Activated CD4-positive, alpha-beta T cell treated with anti-CD3 and anti-CD28 coated beads for 36 hours (primary cell): ENCODE results near the gene C19orf12. TPM values are rescaled to one million over a fixed set of nuclear protein-coding genes. Genes with fewer than 3 reads are reported as not detected.

Experiments used
- ATAC-seq: fragments of 200-7000 bp; cut with Tn5 transposase; one replicate; pipeline ENCODE4 v1.10.0; 2021; ENCODE audit warnings: mild to moderate bottlenecking, moderate library complexity
- CTCF ChIA-PET: fragments of 350-600 bp; sonication (Branson Sonifier 250); formaldehyde crosslinking; loops from one replicate; lab custom pipeline; 2021; ENCODE audit warnings: antibody characterized with exemption; lab: Charles Lee
- POLR2A ChIA-PET: fragments of 350-600 bp; sonication (Branson Sonifier 250); formaldehyde crosslinking; loops from one replicate; lab custom pipeline; 2021; ENCODE audit warnings: antibody characterized with exemption, inconsistent platforms; lab: Charles Lee
- DNase-seq: peaks from one replicate; pipeline ENCODE4 v3.0.0-alpha.2; 2020
- H3K27ac Mint-ChIP-seq: one replicate; pipeline ENCODE4 v1.8.0; 2021; ENCODE audit warnings: mixed read lengths
- H3K27me3 Mint-ChIP-seq: one replicate; pipeline ENCODE4 v1.8.0; 2021; ENCODE audit warnings: mixed read lengths
- H3K36me3 Mint-ChIP-seq: one replicate; pipeline ENCODE4 v1.8.0; 2021; ENCODE audit warnings: low read depth, mixed read lengths
- H3K4me1 Mint-ChIP-seq: one replicate; pipeline ENCODE4 v1.8.0; 2021; ENCODE audit warnings: mixed read lengths
- H3K4me3 Mint-ChIP-seq: one replicate; pipeline ENCODE4 v1.8.0; 2021; ENCODE audit warnings: mild to moderate bottlenecking, moderate library complexity, mixed read lengths
- H3K9me3 Mint-ChIP-seq: one replicate; pipeline ENCODE4 v1.8.0; 2021; ENCODE audit warnings: low read depth, mixed read lengths
- intact Hi-C, 2 experiments: fragments of 100-400 bp; cut with DNase I in 1 of 2; cut with micrococcal nuclease in 1 of 2; formaldehyde crosslinking; loops; one replicate each; pipeline versions ENCODE4 v1.14.2 to v1.15.1; 2022 to 2024; cut with DNase I, micrococcal nuclease
- total RNA-seq, 2 experiments: library from RNA; stranded (reverse); gene quantifications; one replicate each; pipeline ENCODE4 v1.2.3, GENCODE V29; 2021

Gene C19orf12
- total RNA-seq, 2 experiments from 2014 or later, result 26.7 to 35.7 TPM

DNA sequence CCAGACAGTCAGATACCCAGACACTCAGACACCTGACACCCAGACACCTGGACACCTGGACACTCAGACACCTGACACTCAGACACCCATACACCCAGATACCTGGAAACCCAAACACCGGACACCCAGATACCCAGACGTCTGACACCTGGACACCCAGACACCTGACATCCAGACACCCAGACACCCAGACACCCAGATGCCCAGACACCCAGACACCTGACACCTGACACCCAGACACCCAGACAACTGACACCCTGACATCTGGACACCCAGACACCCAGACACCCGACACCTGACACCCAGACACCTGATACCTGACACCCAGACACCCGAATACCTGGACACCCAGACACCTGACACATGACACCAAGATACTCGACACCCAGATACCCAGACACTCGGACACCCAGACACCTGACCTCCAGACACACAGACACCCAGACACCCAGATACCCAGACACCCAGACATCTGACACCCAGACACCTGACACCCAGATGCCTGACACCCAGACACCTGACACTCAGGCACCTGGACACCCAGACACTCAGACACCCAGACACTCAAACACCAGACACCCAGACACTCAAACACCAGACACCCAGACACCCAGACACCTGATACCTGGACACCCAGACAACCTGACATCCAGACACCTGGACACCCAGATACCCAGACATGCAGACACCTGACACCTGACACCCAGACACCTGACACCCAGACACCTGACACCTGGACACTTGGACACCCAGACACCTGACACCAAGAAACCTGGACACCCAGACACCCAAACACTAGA is 19.1 kb downstream of the C19orf12 start:
- no peaks in the 10 kb centered on the region for H3K27me3 Mint-ChIP-seq
- DNase-seq (no peak), ATAC-seq (no peak)
- no peak overlapping the region for H3K4me3 Mint-ChIP-seq
- ChIA-PET POLR2A (no interaction called here), CTCF (interaction anchor here (6.4 kb wide), 1 partner anchor 18 kb away, joined by 97 read pairs; the partner anchor contains the start of gene C19orf12)
- intact Hi-C loops, result loop anchor here in 1 of 2 experiments (2.0 kb wide), 1 partner anchor 65 kb away; no protein-coding TSS in a partner anchor
- no peaks in the 10 kb centered on the region for H3K36me3 Mint-ChIP-seq
- H3K27ac Mint-ChIP-seq, result peak overlapping the region; percentile 37
- H3K4me1 Mint-ChIP-seq, result peaks cover 10% of the 10 kb centered on the region
- no peaks in the 10 kb centered on the region for H3K9me3 Mint-ChIP-seq

DNA sequence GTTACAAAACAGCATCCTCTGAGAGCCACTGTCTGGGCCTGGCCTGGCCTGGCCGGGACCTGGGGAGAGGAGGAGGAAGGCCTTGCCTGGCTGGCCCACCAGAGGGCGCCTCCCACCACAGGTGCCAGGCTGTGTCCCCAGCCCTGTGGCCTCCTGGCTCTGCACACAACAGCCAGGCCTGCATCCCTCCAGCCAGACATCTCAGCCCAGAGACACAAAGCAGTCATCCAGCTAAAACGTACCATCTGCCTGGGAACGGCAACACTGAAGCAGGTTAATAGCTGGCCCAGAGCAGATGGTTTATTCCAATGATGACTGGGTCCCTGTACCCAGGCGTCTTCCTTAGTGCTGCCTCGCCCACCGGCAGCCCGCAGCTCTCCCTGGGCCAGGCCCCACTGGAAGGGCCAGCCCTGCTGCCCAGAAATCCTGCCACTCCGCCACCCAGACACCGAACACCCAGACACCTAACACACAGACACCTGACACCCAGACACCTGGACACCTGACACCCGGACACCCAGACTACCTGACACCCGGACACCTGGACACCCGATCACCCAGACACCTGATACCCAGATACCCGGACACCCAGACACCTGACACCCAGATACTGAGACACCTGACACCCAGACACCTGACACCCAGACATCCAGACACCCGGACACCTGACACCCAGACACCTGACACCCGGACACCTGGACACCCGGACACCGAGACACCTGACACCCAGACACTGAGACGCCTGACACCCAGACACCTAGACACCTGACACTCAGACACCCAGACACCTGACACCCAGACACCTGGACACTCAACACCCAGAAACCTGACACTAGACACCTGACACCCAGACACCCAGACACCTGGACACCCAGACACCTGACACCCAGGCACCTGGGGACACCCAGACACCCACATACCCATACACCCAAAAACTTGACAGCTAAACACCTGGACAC is 20.1 kb downstream of the C19orf12 start:
- Mint-ChIP-seq H3K4me1 (peaks cover 12% of the 10 kb centered on the region), H3K27ac (peak overlapping the region; percentile 53)
- POLR2A ChIA-PET, result no interaction called here

DNA sequence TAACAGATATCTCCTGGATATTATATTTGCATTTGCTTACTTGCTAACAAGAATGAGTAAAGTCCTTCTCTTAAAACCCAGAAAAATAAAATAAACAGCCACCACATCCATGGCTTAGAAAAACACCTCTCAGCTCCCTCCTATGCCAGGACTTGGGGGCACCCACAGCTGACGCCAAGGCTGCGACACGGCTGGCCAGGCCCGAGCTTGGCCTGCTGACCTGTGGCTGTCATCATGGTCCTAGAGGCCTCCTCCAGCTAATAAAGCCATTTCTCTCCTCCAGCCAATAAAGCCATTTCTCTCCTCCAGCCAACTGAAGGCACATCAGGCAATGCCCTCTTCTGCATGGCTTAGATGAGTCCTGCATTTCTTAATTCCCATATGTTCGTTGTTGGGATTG is 20.9 kb downstream of the C19orf12 start:
- H3K27me3 Mint-ChIP-seq, result no peaks in the 10 kb centered on the region
- intact Hi-C loops, result loop anchor here (1.0 to 5.0 kb wide), 3 partner anchors 22 to 167 kb away; partner anchors contain the start of gene VSTM2B (in 1 of the 2)
- POLR2A ChIA-PET, result no interaction called here
- H3K4me3 Mint-ChIP-seq, result no peak overlapping the region
- H3K36me3 Mint-ChIP-seq, result peaks cover 10% of the 10 kb centered on the region
- peak overlapping the region; percentile 53 for H3K27ac Mint-ChIP-seq
- peaks cover 4% of the 10 kb centered on the region for H3K9me3 Mint-ChIP-seq
- peaks cover 16% of the 10 kb centered on the region for H3K4me1 Mint-ChIP-seq
- ATAC-seq, result no peak
- DNase-seq, result no peak
- CTCF ChIA-PET, result interaction anchor here (0.5 to 6.4 kb wide), 14 partner anchors 12 to 107 kb away, joined by 3 to 97 read pairs (median 6); partner anchors contain the start of genes C19orf12 and POP4

More for the DNA sequence above, 20.1 kb downstream of the C19orf12 start:
- no peaks in the 10 kb centered on the region for H3K27me3 Mint-ChIP-seq
- intact Hi-C loops, result loop anchor here (1.0 to 5.0 kb wide), 3 partner anchors 21 to 168 kb away; partner anchors contain the start of gene VSTM2B (in 1 of the 2)
- ATAC-seq, result peak; percentile 97
- no peak overlapping the region for H3K4me3 Mint-ChIP-seq
- H3K9me3 Mint-ChIP-seq, result no peaks in the 10 kb centered on the region
- CTCF ChIA-PET, result interaction anchor here (0.6 to 6.4 kb wide), 14 partner anchors 9 to 108 kb away, joined by 3 to 97 read pairs (median 6); partner anchors contain the start of genes C19orf12 and POP4
- peak; percentile 92 for DNase-seq
- peaks cover 6% of the 10 kb centered on the region for H3K36me3 Mint-ChIP-seq

DNA sequence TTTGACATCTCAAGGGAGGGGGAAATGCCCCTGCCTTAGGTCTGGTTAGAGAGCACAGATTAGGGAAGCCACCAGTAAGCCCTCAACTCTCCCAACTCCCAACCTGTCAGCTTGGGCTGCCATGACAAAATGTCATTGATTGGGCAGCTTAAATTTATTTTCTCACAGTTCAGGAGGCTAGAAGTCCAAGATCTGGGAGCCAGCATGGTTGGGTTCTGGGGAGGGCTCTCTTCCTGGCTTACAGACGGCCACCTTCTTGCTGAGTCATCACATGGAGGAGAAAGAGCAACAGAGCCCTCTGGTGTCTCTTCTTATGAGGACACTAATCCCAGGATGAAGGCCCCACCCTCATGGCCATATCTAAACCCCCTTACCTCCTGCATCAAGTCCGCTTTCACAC is 24.2 kb downstream of the C19orf12 start:
- H3K27me3 Mint-ChIP-seq, result no peaks in the 10 kb centered on the region
- intact Hi-C loops, result loop anchor here (1.0 to 5.0 kb wide), 5 partner anchors 26 to 164 kb away; partner anchors contain the start of genes PLEKHF1 (in 1 of the 2), POP4 (in 1 of the 2) and VSTM2B (in 1 of the 2)
- peaks cover 10% of the 10 kb centered on the region for H3K36me3 Mint-ChIP-seq
- CTCF ChIA-PET, result interaction anchor here (0.6 to 6.4 kb wide), 12 partner anchors 9 to 586 kb away, joined by 3 to 97 read pairs (median 8); partner anchors contain the start of genes C19orf12, PLEKHF1 and POP4
- POLR2A ChIA-PET, result no interaction called here
- DNase-seq, result peak; percentile 74
- peaks cover 42% of the 10 kb centered on the region for H3K4me1 Mint-ChIP-seq
- H3K9me3 Mint-ChIP-seq, result peaks cover 6% of the 10 kb centered on the region
- H3K27ac Mint-ChIP-seq, result peak overlapping the region; percentile 37
- no peak overlapping the region for H3K4me3 Mint-ChIP-seq
- ATAC-seq, result peak; percentile 56

DNA sequence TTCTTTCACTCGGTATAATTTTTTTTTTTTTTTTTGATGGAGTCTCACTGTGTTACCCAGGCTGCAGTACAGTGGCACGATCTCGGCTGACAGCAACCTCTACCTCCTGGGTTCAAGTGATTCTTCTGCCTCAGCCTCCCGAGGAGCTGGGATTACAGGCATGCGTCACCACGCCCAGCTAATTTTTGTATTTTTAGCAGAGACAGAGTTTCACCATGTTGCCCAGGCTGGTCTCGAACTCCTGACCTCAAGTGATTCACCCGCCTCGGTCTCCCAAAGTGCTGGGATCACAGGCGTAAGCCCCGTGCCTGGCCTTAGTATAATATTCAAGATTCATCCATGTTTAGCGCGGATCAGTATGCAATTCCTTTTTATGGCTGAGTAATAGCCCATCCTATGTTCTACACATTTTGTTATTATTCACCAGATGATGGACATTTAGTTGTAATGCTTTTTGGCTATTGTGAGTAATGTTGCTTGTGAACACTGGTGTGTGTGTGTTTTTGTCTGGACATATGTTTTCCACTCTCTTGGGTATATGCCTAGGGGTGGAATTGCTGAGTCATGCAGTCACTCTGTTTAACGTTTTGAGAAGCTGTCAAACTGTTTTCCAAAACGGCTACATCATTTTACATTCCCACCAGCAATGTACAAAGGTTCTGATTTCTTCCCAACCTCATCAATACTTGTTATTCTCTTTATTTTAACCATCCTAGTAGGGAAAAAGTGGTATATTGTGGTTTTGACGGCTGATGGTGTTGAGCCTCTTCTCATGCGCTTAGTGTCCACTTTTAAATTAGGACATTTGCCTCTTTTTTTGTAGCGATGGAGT is 26.9 kb downstream of the C19orf12 start:
- ChIA-PET POLR2A (no interaction called here), CTCF (interaction anchor here (0.6 to 1.4 kb wide), 4 partner anchors 16 to 81 kb away, joined by 3 to 4 read pairs (median 3); no protein-coding TSS in a partner anchor)
- no peak for DNase-seq
- H3K4me1 Mint-ChIP-seq, result peaks cover 44% of the 10 kb centered on the region
- H3K4me3 Mint-ChIP-seq, result no peak overlapping the region
- no peak for ATAC-seq
- peaks cover 6% of the 10 kb centered on the region for H3K9me3 Mint-ChIP-seq
- intact Hi-C loops, result loop anchor here (1.0 to 2.0 kb wide), 4 partner anchors 15 to 101 kb away; no protein-coding TSS in a partner anchor
- peaks cover 10% of the 10 kb centered on the region for H3K36me3 Mint-ChIP-seq
- H3K27me3 Mint-ChIP-seq, result no peaks in the 10 kb centered on the region
- peak overlapping the region; percentile 86 for H3K27ac Mint-ChIP-seq

DNA sequence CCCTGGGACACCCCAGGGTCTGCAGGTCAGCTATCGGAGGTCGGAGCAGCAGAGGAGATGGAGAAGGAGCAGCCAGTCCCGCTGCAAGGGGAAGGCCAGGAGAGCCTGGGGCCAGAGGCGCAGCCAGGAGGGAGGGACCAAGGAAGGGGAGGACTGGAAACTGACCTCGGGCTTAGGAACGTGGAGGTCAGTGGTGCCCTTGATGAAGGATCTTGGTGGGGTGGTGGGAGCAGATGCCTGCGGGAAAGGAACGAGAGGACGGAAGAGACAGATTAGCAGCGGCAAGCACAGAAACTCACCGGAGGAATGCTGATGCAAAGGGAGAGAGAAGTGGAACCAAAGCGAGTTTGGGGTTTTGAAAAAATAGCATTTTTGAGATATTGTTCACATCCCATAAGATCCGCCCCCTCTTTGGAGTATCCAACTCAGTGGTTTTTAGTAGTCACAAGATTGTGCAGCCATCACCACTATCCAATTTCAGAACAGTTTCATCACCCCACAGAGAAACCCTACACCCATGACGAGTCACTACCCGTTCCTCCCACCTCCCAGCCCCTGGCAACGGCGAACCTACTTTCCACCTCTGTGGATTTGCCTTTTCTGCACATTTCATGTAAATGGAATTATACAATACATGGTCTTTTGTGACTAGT is 27.7 kb downstream of the C19orf12 start:
- intact Hi-C loops, result loop anchor here (1.0 to 2.0 kb wide), 4 partner anchors 14 to 100 kb away; no protein-coding TSS in a partner anchor
- DNase-seq (peak; percentile 84), ATAC-seq (peak; percentile 87)
- no peaks in the 10 kb centered on the region for H3K27me3 Mint-ChIP-seq
- H3K27ac Mint-ChIP-seq, result peak overlapping the region; percentile 86
- no peak overlapping the region for H3K4me3 Mint-ChIP-seq
- POLR2A ChIA-PET, result interaction anchor here (0.6 kb wide), 1 partner anchor 385 kb away, joined by 3 read pairs; no protein-coding TSS in a partner anchor
- H3K9me3 Mint-ChIP-seq, result peaks cover 6% of the 10 kb centered on the region
- CTCF ChIA-PET, result interaction anchor here (0.6 to 2.3 kb wide), 2 partner anchors 77 to 81 kb away, joined by 3 to 9 read pairs; no protein-coding TSS in a partner anchor
- H3K36me3 Mint-ChIP-seq, result peaks cover 10% of the 10 kb centered on the region
- peaks cover 51% of the 10 kb centered on the region for H3K4me1 Mint-ChIP-seq

DNA sequence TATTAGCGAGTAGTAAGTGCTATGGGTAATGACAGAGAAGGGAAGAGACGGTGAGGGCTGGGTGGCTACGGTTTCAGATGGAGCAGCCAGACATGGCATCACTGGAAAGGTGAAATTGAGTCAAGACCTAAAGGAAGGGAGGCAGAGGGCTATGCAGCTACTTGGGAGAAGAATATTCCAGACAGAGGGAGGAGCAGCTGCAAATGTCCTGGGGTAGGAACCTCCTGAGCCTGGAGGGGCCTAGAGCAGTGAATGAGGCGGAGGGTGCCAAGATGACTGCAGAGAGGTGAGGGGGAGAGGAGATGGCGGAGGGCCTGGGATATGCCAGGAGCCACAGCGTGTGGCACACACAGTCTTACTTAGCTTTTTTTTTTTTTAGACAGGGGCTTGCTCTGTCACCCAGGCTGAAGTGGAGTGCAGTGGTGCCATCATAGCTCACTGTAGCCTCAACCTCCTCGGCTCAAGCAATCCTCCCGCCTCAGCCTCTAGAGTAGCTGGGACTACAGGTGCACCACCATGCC is 28.7 kb downstream of the C19orf12 start:
- no peaks in the 10 kb centered on the region for H3K27me3 Mint-ChIP-seq
- POLR2A ChIA-PET, result interaction anchor here (0.7 kb wide), 1 partner anchor 9 kb away, joined by 11 read pairs; no protein-coding TSS in a partner anchor
- H3K36me3 Mint-ChIP-seq, result peaks cover 10% of the 10 kb centered on the region
- CTCF ChIA-PET, result interaction anchor here (0.6 to 2.3 kb wide), 6 partner anchors 9 to 80 kb away, joined by 3 to 9 read pairs (median 3); no protein-coding TSS in a partner anchor
- ATAC-seq, result no peak
- H3K4me1 Mint-ChIP-seq, result peaks cover 59% of the 10 kb centered on the region
- no peak for DNase-seq
- peak overlapping the region; percentile 79 for H3K27ac Mint-ChIP-seq
- intact Hi-C loops, result loop anchor here in 1 of 2 experiments (2.0 kb wide), 2 partner anchors 14 to 64 kb away; no protein-coding TSS in a partner anchor
- H3K9me3 Mint-ChIP-seq, result peaks cover 6% of the 10 kb centered on the region
- no peak overlapping the region for H3K4me3 Mint-ChIP-seq

DNA sequence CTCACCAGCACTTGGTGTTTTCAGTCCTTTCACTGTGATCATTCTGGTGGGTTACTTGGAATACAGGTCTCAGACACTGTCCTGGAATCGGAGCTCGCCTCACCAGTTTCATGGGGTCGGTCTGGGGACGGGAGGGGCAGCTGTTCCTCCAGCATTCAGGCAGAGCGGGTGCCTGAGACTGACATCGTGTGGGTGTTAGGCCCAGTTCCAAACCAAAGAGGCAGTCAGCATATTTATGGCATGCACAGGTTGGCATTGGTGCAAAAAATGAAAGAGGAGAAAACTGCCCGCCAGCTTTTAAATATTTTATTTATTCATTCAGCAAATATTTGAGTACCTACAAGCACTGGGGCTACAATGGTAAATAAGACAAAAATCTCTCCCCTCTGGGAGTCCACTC is 29.7 kb downstream of the C19orf12 start:
- POLR2A ChIA-PET, result interaction anchor here (0.8 kb wide), 1 partner anchor 12 kb away, joined by 3 read pairs; no protein-coding TSS in a partner anchor

DNA sequence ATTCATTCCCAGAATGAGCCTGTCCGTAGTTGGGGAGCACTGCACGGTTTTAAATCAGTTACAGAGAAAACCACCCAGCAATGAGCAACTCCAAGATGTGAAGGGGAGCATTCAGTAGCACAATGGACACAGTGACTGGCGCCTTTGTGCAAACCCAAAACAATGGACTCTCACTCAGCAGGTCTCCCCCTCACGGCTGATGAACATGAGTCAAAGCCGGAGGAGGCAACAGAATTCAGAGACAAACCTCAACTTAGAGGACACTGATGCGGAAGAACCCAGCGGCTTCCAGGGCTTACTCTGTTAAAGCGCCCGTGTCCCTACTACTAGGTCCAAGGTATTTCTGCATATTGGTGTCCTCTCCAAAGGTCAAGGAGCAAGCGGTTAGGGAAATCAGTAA is 32.1 kb downstream of the C19orf12 start:
- no peak for DNase-seq
- intact Hi-C loops, result no loop called here
- ChIA-PET CTCF (interaction anchor here (0.6 kb wide), 1 partner anchor 97 kb away, joined by 3 read pairs; no protein-coding TSS in a partner anchor), POLR2A (no interaction called here)
- H3K36me3 Mint-ChIP-seq, result no peaks in the 10 kb centered on the region
- H3K27ac Mint-ChIP-seq, result no peak overlapping the region
- no peaks in the 10 kb centered on the region for H3K27me3 Mint-ChIP-seq
- no peak for ATAC-seq
- H3K4me3 Mint-ChIP-seq, result no peak overlapping the region
- peaks cover 68% of the 10 kb centered on the region for H3K4me1 Mint-ChIP-seq
- no peaks in the 10 kb centered on the region for H3K9me3 Mint-ChIP-seq

More for the DNA sequence above, 29.7 kb downstream of the C19orf12 start:
- CTCF ChIA-PET, result interaction anchor here (0.6 to 2.3 kb wide), 7 partner anchors 7 to 75 kb away, joined by 3 to 9 read pairs (median 4); partner anchors contain the start of gene PLEKHF1
- H3K27me3 Mint-ChIP-seq, result no peaks in the 10 kb centered on the region
- no peak overlapping the region for H3K27ac Mint-ChIP-seq
- peaks cover 65% of the 10 kb centered on the region for H3K4me1 Mint-ChIP-seq
- H3K4me3 Mint-ChIP-seq, result no peak overlapping the region
- H3K36me3 Mint-ChIP-seq, result peaks cover 4% of the 10 kb centered on the region
- peaks cover 6% of the 10 kb centered on the region for H3K9me3 Mint-ChIP-seq
- intact Hi-C loops, result no loop called here
- no peak for DNase-seq
- no peak for ATAC-seq
